ENCODE results near the gene CCNB1. TPM values are rescaled to one million over a fixed set of nuclear protein-coding genes. Genes with fewer than 3 reads are reported as not detected.
"Not testable (repeated sequence)": the region's sequence is repeated elsewhere in the genome, so short reads cannot be mapped to it uniquely, and the experiment has no call there.

CCNB1 gene
- polyA plus RNA-seq, 2 of the 4 experiments (the other 2 are of a cell fraction): 236 to 311 TPM

GRCh38 chr5:69181659-69182293 is 14.8 kb downstream of the CCNB1 start:
- CTCF ChIA-PET; H3K4me3 ChIP-seq; H3K9me3 ChIP-seq; H3K4me1 ChIP-seq; FAIRE-seq; DNase-seq (ENCODE audit: low read depth in 1 of 2, low spot score in 1 of 2); POLR2A ChIA-PET; H3K4me2 ChIP-seq; H3K27ac ChIP-seq: not testable (repeated sequence)
- TF ChIP-seq MAFK (IDR thresholded peaks at IDR 0.05; ENCODE audit: partially characterized antibody): peak; percentile 67
- peak in 1 of 2 experiments; percentile 21; a peak in 2 of 6 replicates for ATAC-seq
- 82% methylated on average over 15 of the region's 15 CpGs for WGBS (ENCODE audit: missing lambda C conversion rate)

GRCh38 chr5:69184621-69185020 is 17.7 kb downstream of the CCNB1 start:
- CTCF ChIA-PET: no interaction called here
- Histone ChIP-seq H3K4me1 (peaks cover 6% of the 10 kb centered on the region; the same call in 1 of the 3 replicates), H3K4me2 (no peak overlapping the region), H3K9me3 (no peaks in the 10 kb centered on the region), H3K27ac (no peak overlapping the region), H3K4me3 (no peak overlapping the region)
- DNase-seq (ENCODE audit: low read depth in 1 of 2, low spot score in 1 of 2) (no peak), ATAC-seq (no peak), FAIRE-seq (no peak)
- POLR2A ChIA-PET: no interaction called here
- WGBS (ENCODE audit: missing lambda C conversion rate): 97% methylated on average over 1 of the region's 1 CpG
- TF ChIP-seq ESRRA (IDR thresholded peaks at IDR 0.05; ENCODE audit: borderline replicate concordance, low read length) (no peak), ATOH8 (CRISPR knock-in tag; IDR thresholded peaks at IDR 0.05; ENCODE audit: low read depth) (no peak)

- no peak for FAIRE-seq
- ChIA-PET CTCF (no interaction called here), POLR2A (no interaction called here)
- no peaks in the 10 kb centered on the region for H3K9me3 ChIP-seq
- H3K4me3 ChIP-seq: no peak overlapping the region
- no peak overlapping the region for H3K27ac ChIP-seq
- peaks cover 11% of the 10 kb centered on the region; the same call in 2 of the 3 replicates for H3K4me1 ChIP-seq
- no peak for DNase-seq (ENCODE audit: low read depth in 1 of 2, low spot score in 1 of 2)
- no peak overlapping the region for H3K4me2 ChIP-seq
- TF ChIP-seq BCL3 (IDR thresholded peaks at IDR 0.05) (no peak), PHF8 (IDR thresholded peaks at IDR 0.05; ENCODE audit: borderline replicate concordance, low read depth) (no peak), HOXA7 (CRISPR knock-in tag; IDR thresholded peaks at IDR 0.05) (no peak), SMC3 (IDR thresholded peaks at IDR 0.05) (no peak), RNF2 (IDR thresholded peaks at IDR 0.05; ENCODE audit: borderline replicate concordance, low read depth) (no peak), EHF (CRISPR knock-in tag; IDR thresholded peaks at IDR 0.05) (no peak), MAZ (IDR thresholded peaks at IDR 0.05; ENCODE audit: borderline replicate concordance, low read depth, low read length) (no peak), HEYL (CRISPR knock-in tag; IDR thresholded peaks at IDR 0.05) (no peak), POLR2A (IDR thresholded peaks at IDR 0.05; ENCODE audit: low read length) (no peak), KDM1A (IDR thresholded peaks at IDR 0.05; ENCODE audit: low read depth) (no peak), MAFK (IDR thresholded peaks at IDR 0.05; ENCODE audit: partially characterized antibody) (no peak), RARB (CRISPR knock-in tag; IDR thresholded peaks at IDR 0.05) (no peak), SREBF2 (IDR thresholded peaks at IDR 0.05) (no peak), CBX2 (IDR thresholded peaks at IDR 0.05; ENCODE audit: borderline replicate concordance, low read depth) (no peak), HES2 (IDR thresholded peaks at IDR 0.05) (no peak), ELK1 (IDR thresholded peaks at IDR 0.05; ENCODE audit: low read depth, low read length) (no peak), CHD4 (IDR thresholded peaks at IDR 0.05; ENCODE audit: borderline replicate concordance) (no peak), ZFP36 (IDR thresholded peaks at IDR 0.05; ENCODE audit: borderline replicate concordance, partially characterized antibody) (no peak)
- no peak for ATAC-seq
- WGBS (ENCODE audit: missing lambda C conversion rate): 82% methylated on average over 2 of the region's 2 CpGs
Measured at GRCh38 chr5:69187342-69187741, 20.4 kb downstream of the CCNB1 start.

All from A549 (cell line).